Measurements from ENCODE around the gene AJAP1. TPM values are rescaled to one million over a fixed set of nuclear protein-coding genes. Genes with fewer than 3 reads are reported as not detected.

The AJAP1 gene
- polyA plus RNA-seq, 5 donors = 0.07 to 0.27 (median 0.19) TPM

DNA sequence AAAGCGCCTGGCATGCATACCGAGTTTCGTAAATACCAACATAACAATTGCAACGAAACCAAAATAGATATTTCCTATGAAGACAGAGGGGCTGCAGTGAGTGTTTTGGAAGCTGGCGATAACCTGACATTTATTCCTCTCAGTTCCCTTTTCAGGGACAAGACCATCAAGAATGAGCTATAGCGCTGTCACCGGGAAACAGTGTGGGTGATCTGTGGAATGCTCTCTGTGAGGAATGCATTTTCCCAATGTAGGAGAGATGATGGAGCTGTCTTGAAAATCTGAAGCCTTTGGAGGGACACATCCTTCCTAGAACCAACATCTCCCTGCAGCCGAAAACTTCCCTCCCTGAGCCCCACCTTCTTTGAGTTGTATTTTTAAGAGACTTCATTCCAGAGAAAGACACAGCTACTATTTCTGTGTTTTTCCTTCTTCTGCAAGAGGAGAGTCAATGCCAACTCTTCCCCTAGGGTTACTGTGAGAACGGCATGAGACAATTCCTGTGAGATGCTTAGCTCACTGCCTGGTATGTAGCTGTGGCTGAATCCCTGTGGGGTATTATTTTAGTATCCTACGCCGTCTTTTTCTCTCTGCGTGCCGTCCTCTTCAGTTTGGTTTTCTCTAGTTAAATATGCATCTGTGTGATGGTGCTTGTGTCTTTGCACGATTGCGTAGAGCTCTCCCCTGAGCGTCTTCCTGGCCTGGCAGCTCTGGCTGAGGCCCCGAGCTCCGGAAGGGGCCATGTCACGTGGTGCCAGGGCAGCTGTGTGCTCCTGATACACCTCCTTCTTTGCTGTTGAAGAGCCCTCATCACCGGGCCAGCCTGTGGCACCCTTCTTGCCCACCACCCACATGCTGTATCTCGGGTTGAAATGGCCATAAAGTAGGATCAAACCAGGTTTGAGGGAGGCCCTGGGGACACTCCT lies 45.2 kb downstream of the AJAP1 start:
- DNase-seq = no peak

DNA sequence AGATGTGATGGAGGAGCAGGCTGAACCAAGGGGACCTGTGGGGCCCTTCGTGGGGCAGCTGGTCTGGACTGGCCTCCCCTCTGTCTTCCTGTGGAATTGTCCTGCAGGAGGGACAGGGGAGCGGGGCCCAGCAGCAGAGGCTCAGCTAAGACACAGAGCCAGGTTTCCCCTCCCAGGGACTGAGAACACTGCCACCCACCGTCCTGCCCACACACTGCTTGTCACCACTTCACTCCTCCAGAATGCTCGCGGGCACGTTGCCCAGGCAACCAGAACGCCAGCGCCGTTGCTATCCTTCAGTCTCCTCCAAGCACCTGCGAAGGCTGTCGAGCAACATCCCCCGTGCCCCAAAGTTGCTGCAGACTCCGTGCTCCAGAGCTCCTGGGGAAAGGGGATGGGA lies 46.4 kb downstream of the AJAP1 start:
- no peak for DNase-seq

GRCh38 chr1:4701276-4701675 lies 46.9 kb downstream of the AJAP1 start:
- no peak for DNase-seq

GRCh38 chr1:4702464-4702863 lies 48.1 kb downstream of the AJAP1 start:
- no peak for DNase-seq

- no peak for DNase-seq
Measured at GRCh38 chr1:4702932-4703331, 48.5 kb downstream of the AJAP1 start.

DNA sequence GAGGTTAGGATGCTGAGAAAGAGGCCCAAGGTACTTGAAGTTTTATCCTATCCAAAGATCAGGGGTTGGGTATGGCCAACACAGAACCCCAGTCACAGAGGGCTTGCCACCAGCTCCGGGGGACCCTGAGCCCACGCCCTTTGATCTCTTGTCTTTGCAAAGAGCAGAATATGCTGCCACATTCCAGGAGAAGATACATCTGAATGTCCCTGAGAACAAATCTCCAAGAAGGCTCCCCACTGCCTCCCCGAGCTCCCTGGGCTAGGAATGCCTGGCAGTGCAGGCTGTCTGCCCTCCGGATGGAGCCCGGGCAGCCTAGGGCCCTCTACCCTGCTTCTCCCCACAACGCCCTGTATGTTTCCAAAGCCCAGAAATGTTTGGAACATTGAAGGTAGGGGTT lies 49.2 kb downstream of the AJAP1 start:
- no peak for DNase-seq

DNA sequence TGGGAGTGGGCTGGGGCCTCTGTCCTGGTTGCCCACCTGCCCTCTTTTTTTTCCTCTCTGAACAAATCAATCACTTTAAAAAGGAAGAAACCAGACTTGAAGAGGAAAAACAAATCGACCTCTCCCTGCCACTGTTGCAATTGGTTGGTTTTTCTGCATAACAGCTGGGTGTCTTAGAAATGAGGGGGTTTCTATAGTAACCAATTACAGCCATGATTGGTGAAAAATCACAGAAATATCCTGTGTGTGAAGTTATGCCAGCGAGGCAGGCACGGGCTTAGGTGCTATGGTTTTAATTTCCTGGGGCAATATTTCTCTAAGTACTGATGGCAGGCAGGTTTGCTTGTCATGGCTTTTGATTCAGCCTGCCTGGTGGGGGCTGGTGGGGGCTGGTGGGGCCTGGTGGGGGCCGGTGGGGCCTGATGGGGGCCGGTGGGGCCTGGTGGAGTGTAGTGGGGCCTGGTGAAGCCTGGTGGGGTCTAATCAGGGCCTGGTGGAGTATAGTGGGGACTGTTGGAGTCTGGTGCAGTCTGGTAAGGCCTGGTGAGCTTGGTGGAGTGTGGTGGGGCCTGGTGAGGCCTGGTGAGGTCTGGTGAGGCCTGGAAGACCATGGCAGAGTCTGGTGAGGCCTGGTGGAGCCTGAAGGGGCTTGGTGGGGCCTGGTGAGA lies 54.6 kb downstream of the AJAP1 start:
- DNase-seq = no peak

DNA sequence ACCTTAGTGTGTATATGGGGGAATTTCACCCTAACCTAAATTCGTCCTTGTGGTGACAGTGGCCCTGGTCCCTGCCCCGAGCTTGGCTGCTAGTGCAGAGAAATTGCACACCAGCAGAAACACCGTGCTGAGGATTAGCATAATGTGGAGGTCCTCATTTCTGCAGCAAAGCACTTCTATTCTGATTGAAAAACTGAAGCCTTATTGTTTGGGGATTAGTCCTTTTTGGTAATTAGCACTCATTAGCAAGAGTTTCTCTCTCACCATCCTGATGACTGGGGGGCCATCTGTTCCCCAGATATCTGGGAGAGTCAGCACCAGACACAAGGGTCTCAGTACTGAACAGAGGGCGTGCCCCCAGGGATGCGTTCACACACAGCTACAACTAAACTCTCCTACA lies 55.2 kb downstream of the AJAP1 start:
- no peak for DNase-seq

GRCh38 chr1:4710592-4711415 lies 56.4 kb downstream of the AJAP1 start:
- peak in 1 of 2 donors; percentile 6 for DNase-seq

- DNase-seq = no peak
Measured at GRCh38 chr1:4711416-4712275, 57.2 kb downstream of the AJAP1 start.

DNA sequence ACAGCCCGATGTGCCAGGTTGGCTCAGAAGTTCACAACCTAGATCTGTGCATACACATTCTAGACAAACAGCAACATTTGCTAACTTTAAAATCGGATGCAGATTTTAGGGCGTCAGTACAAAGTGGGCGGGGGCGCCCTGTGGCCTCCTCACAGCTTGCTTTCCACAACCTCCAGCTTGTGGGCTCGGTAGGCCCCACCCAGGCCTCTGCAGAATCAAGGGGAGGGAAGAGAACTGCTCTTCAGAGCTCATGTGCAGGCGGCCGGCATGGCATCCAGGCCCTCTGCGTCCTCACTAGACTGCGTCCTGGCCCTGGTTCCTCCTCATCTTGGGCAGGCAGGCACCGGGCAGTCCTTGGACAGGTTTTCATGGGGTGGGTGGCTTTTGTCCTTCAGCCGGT lies 59.3 kb downstream of the AJAP1 start:
- no peak for DNase-seq

- DNase-seq = no peak
Measured at GRCh38 chr1:4716406-4716805, 62.0 kb downstream of the AJAP1 start.

- no peak for DNase-seq
Measured at GRCh38 chr1:4718071-4718470, 63.7 kb downstream of the AJAP1 start.

GRCh38 chr1:4723106-4723505 lies 68.7 kb downstream of the AJAP1 start:
- DNase-seq = no peak

GRCh38 chr1:4724001-4724400 lies 69.6 kb downstream of the AJAP1 start:
- no peak for DNase-seq

DNA sequence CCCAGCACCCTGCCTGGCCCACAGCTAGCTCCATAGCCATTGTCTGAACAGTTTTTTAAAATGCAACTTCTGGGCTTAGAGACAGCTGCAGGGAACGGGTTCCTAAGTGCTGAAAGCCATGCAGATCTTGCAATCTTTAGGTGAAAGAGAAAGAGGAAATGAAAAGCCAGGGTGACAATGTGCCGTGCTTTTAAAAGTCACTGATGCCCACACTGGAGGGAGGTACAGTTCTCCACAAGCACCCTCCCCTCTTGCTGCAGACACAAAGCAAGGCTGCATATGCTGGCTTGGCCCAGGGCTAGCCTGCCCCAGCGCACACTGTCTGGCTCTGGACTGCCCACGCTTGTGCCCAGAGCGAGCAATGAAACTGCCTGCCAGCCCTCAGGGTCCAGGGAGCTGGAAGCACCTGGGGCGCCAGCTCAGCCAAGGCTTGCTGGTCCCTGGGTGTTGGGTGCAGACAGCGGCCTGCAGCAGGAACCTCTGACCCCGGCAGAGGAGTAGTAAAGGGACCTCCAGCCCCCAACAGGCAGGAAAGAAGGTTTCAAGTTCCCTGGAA lies 70.4 kb downstream of the AJAP1 start:
- no peak for DNase-seq

GRCh38 chr1:4725416-4725815 lies 71.0 kb downstream of the AJAP1 start:
- no peak for DNase-seq

DNA sequence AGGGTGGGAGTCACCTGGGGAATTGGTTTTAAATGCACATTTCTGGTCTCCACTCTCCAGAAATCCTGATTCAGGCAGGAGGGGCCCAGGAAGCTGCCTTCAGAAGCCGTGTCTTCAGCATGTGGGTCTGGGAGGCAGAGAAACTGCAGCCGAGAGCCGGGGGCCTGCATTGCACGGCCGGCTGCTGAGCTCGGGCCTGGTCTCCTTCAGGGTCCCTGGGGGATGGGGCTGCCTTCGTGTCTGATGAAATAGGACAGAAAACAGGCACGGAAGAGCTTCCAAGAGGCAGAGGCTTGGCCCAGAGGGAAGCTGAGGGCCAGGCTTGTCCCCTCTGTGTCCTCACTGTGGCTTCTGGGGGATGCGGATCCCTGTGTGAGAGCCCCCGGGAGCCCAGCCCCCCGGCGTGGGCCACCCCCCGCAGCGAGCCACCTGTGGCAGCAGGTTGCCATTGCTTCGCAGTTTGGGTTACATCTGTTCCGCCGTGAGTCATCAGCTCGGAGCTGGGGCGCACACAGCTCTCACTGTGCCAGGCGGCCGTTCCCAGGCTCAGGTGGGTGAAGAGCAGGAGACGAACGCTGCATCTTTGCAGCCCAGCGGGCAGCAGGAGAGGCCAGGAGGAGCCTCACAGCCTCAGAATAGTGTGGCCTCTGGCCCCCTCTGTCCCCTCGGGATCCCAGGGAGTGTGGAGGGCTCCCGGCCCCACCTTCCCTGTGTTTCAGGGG lies 72.4 kb downstream of the AJAP1 start:
- DNase-seq = no peak

- no peak for DNase-seq
Measured at GRCh38 chr1:4728319-4729089, 74.1 kb downstream of the AJAP1 start.

- DNase-seq = no peak
Measured at GRCh38 chr1:4729090-4729471, 74.7 kb downstream of the AJAP1 start.
